NCI-H1105 (cell line): ENCODE measurements around the gene NFATC3.
A peak's percentile ranks its signal among the peaks of the same experiment; 100 is the strongest.

Source experiments
- DNase-seq: peaks from one replicate; lab custom pipeline; 2025; lab: John Stamatoyannopoulos, UW

The NFATC3 gene

GRCh38 chr16:68232335-68232734 lies 147.2 kb downstream of the NFATC3 start:
- DNase-seq: no peak

- no peak for DNase-seq
These were observed 148.1 kb downstream of the NFATC3 start for GRCh38 chr16:68233085-68233834.

GRCh38 chr16:68233835-68234187 lies 148.6 kb downstream of the NFATC3 start:
- DNase-seq: no peak

GRCh38 chr16:68234188-68235107 lies 149.3 kb downstream of the NFATC3 start:
- DNase-seq: peak; percentile 77

GRCh38 chr16:68235108-68235886 lies 150.1 kb downstream of the NFATC3 start:
- no peak for DNase-seq

GRCh38 chr16:68235887-68236136 lies 150.6 kb downstream of the NFATC3 start, which contains the start of gene ESRP2:
Gene ESRP2, minus strand, starts transcription at chr16:68236127. Its CDS starts 82 bp downstream, at chr16:68236045.
- DNase-seq: no peak

- peak; percentile 48 for DNase-seq
These were observed 151.1 kb downstream of the NFATC3 start for GRCh38 chr16:68236137-68236825.

- DNase-seq: no peak
These were observed 151.7 kb downstream of the NFATC3 start for GRCh38 chr16:68236826-68237242.

GRCh38 chr16:68237243-68238028 lies 152.3 kb downstream of the NFATC3 start:
- DNase-seq: peak; percentile 55

GRCh38 chr16:68238029-68238345 lies 152.8 kb downstream of the NFATC3 start:
- no peak for DNase-seq

- DNase-seq: no peak
These were observed 156.9 kb downstream of the NFATC3 start for GRCh38 chr16:68242085-68242484.

GRCh38 chr16:68242926-68243858 lies 158.0 kb downstream of the NFATC3 start:
- no peak for DNase-seq

- no peak for DNase-seq
These were observed 159.3 kb downstream of the NFATC3 start for GRCh38 chr16:68244481-68244902.

- DNase-seq: peak; percentile 72
These were observed 160.0 kb downstream of the NFATC3 start, which contains the start of gene PLA2G15 for GRCh38 chr16:68244903-68245853. Gene PLA2G15, plus strand, starts transcription at chr16:68245373. Its CDS starts 54 bp downstream, at chr16:68245427.

- no peak for DNase-seq
These were observed 161.0 kb downstream of the NFATC3 start for GRCh38 chr16:68246121-68246520.

- no peak for DNase-seq
These were observed 161.5 kb downstream of the NFATC3 start for GRCh38 chr16:68246666-68247065.

GRCh38 chr16:68247400-68247799 lies 162.2 kb downstream of the NFATC3 start:
- no peak for DNase-seq

GRCh38 chr16:68247932-68248331 lies 162.8 kb downstream of the NFATC3 start:
- no peak for DNase-seq

- DNase-seq: no peak
These were observed 164.2 kb downstream of the NFATC3 start for GRCh38 chr16:68249371-68249770.
